Hematopoietic multipotent progenitor cell (in vitro differentiated cells): ENCODE measurements around the gene TMEM131L. TPM values are rescaled to one million over a fixed set of nuclear protein-coding genes. Genes with fewer than 3 reads are reported as not detected.
"Not testable (repeated sequence)": the region's sequence is repeated elsewhere in the genome, so short reads cannot be mapped to it uniquely, and the experiment has no call there.

Experiments used
- DNase-seq, 3 donors: peaks; one replicate each; pipeline ENCODE4 v3.0.0-alpha.2; 2011 to 2015; ENCODE audit warnings: low read depth in 2 of 3, low spot score in 2 of 3
- total RNA-seq: library from RNA; depleted of rRNA; stranded (reverse); fragments of >200 nt; gene quantifications from one replicate; pipeline ENCODE4 v1.2.3, GENCODE V29; 2012

TMEM131L gene
- total RNA-seq, 1 donor: 19.7 TPM

DNA sequence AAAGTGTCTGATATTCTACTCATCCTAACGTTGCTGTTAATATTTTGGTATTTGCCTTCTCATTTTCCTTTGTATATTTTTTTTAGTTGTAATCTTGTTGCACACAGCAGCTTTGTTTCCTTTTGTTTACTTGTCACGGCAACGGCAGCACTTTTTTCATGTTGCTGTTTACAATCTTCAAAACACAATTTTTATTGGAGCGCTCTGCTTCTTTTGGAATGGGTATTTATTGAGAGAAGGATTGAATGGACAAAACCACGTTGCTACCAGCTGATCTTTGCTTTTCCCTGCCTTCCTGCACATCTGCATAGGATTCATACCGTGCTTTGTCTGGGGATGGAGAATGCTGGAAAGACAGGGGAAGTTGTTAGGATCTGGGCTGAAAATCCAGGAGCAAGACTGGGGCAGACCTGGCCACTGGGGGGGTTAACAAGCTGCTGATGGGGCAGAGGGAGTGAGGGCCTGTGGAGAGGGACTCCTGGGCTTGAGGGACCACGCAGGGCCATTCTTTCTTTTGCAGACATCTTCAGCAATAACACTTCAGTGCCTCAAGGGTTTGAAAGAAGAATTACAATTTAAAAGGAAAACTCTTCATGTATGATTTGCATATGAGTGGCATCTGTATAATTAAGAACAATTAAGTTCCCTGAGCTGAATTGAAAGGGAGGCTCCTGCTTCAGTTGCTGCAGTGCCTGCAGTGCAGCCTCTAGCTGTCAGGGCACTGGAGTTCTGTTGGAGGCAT is 69.8 kb downstream of the TMEM131L start:
- peak in 2 of 3 donors; percentile 17 to 43 for DNase-seq

DNA sequence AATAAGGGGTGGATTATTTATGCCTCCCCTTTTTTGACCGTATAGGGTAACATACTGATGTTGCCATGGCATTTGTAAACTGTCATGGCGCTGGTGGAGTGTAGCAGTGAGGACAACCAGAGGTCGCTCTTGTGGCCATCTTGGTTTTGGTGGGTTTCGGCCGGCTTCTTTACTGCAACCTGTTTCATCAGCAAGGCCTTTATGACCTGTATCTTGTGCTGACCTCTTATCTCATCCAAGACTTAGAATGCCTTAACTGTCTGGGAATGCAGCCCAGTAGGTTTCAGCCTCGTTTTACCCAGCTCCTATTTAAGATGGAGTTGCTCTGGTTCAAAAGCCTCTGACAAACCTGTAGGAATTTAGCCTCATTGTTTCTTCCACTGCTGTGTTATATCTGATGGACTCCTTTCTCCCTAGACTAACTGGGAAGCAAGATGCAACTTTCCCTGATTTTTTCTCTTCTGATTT is 71.4 kb downstream of the TMEM131L start:
- DNase-seq: no peak

DNA sequence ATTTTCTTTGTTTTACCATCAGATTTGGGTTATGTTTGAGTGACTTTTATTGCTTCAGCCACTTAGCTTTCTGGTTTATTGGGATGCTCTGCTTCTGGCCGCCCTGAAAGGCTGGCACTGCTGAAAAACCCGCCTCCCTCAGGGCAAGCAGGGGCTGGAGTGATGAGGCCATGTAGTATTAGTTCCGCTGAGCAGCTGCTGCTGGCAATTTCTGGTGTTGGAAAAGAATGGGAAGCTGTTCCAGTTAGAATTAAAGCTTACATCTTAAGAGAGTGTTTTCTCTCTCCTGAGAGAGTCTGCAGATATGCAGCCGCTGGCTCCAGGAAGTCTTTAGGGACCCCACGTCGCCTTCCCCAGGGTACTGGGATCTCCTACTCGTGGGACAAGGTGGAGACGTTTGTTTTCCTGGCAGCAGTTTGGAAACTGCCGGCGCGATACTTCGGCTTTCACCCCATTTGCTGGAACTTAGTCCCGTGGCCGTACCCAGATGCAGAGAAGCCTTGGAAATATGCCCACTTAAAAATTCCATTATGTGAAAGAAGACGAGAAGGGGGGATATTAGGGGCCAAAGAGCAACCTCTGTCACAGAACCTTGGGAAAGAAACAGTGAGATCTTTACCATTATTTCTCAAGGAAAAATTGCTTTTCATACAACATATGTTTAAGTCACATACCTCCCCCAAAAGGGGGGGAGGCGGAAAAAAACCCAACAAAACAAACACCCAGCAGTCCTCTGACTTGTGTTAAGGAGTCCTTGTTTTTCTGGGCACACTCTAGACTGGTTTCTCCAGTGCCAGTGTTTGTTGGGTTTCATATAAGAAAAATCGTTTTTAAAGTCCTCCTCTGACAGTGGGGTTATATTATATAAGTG is 72.6 kb downstream of the TMEM131L start:
- no peak for DNase-seq

DNA sequence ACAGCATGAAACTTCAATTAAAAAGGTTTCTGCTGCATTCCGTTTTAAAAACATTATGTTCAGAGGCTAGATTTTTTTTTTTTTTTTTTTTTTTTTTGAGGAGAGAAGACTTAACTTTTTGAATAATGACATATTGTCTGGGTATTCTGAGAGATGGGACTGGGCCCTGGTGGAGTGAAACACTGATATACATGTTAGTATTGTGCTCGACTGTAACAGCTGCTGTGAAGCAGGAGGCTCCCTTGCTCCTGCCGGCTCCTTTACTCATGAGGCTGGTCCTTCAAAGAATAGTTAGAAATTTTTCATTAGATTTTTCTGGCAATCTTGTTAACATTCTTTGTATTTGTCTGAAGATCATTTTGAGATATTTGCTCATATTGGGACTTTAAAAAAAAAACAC is 73.3 kb downstream of the TMEM131L start:
- DNase-seq: no peak

DNA sequence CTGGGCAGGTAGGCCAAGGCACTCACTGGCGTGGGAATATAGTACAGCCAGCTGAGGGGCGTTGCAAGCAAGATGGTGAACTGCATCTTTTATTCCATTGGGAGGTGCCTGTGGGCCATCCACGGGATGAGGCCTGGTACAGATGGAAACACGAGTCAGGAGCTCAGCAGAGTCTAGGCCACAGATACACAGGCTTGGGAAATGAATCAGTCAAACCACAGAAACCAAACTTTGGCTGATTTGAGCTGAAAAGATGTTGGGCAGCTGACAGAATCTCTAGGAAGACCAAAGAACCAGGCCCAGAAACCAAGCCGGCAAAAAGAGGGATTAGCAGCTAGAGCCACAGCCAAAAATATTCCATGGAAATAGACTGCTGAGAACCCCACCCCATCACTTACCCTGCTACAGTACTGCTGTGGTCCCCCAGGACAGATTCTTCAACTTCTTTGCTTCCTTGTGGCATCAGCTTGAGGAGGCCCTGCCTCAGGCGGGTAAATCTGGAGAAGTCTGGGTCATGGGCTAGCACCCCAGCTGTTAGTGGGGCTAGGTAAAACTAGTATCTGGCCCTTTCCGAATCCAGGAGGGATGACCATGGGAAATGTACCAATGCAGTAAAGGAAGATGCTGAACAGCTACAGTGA is 75.4 kb downstream of the TMEM131L start:
- no peak for DNase-seq

DNA sequence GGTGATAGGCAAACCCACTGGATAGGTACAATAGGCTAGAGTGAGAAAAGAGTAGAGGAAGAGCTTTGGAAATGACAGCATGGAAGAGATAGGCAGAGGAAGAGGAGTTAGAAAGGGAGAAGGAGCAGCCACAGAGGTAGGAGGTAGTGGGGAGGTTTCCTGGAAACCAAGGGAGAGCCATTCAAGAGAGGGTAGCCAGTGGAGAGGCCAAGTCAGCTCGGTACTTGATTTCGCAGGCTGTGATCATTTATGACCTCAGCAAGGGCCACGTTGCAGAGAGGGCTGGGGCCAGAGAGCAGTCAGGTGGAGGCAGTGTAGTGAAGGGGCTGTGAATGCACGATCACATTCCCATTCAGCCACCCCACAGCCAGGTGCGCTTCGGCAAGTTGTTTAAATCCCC is 76.0 kb downstream of the TMEM131L start:
- no peak for DNase-seq

DNA sequence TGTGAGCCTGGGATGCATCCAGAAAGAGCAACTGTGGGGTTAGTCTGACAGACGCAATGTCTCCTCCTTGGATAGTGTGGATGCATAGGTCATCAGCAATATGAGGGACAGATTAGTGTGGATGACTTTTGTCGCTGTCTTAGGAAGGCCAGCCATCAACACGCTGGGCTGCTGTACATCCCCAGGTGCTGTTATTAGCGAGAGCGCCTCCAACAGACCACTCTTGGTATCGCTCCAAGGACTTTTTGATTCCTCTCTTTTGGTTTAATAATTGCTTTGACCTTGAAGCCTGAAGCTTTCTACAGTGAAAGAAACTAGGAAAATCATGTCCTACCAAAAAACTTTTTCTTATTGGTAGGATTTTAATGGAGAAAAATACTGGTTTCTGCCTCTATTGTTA is 76.7 kb downstream of the TMEM131L start:
- DNase-seq: no peak

DNA sequence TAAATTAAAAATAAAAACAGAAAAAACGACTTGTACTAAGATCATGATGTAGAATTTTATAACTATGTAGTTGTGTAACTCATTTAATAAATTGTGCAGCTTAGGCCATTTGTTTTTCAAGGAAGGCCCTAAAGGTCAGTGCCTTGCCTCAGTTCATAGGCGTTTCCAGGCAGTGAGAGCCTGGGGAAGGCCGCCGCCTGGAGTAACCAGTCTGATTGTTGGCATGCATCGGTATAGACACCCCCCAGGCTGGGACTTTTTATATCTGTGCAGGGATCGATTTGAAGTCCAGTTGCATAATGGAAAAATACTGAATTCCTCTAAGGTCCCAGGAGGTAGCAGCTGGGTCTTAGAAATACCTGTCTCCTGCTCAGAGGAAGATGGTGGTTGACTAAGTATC is 77.2 kb downstream of the TMEM131L start:
- no peak for DNase-seq

DNA sequence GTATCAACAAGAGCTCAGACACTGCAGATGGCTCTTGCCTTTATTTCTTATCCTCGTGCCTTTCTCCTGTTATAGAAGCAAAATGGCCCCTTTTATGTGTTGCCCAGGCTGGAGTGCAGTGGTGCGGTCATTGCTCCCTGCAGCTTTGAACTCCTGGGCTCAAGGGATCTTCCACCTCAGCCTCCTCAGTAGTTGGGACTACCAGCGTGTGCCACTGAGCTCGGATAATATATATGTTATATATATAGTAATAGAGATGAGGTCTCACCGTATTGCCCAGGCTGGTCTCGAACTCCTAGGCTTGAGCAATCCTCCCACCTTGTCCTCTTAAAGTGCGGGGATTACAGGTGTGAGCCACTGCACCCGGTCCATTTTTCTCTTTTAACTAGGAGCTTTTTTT is 79.7 kb downstream of the TMEM131L start:
- no peak for DNase-seq

DNA sequence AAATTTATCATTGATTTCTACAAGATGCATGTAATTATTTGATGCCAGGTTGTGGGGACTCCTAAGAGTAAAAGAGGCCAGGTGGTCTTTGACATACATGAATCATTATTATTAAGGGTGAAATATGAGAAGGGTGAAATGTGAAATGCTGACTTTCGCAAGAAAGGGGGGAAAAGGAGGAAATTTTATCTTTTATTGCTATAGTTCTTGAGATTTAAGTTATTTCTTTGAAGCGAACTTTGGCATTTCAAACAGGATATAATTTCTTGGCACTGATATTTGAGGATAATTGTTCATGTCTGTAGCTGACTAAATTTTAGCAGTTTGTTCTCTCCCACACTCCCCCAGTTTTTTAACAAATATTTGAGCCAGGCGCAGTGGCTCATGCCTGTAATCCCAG is 80.1 kb downstream of the TMEM131L start:
- DNase-seq: no peak

DNA sequence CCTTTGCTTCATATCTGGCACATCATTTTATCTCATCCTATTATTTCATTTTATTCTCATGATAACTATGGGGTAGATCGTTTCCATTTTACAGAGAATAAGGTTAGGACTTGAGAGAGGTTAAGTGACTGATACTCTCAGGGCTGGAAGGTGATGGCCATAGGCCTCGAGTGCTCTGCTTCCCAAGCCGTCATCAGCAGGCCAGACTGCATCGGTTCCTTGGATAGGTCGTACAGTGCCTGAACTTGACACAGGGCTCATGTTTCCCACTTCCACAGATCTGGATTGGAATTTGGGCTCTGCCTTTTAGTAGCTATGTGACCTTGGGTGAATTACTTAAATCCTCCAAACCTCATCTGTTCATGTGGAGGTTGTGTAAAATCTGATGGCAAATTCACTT is 81.4 kb downstream of the TMEM131L start:
- no peak for DNase-seq

DNA sequence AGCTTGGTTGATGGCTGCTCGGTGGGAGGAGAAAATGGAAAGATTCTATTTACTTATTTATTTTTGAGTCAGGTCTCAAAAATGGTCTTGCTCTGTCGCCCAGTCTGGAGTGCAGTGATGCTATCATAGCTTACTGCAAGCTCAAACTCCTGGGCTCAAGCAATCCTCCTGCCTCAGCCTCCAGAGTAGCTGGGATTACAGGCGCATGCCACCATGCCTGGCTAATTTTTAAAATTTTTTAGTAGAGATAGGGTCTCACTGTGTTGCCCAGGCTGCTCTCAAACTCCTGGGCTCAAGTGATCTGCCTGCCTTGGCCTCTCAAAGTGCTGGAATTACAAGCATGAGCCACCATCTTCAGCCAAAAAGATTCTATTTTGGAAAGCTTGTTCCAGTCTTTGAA is 82.7 kb downstream of the TMEM131L start:
- not testable (repeated sequence) for DNase-seq

DNA sequence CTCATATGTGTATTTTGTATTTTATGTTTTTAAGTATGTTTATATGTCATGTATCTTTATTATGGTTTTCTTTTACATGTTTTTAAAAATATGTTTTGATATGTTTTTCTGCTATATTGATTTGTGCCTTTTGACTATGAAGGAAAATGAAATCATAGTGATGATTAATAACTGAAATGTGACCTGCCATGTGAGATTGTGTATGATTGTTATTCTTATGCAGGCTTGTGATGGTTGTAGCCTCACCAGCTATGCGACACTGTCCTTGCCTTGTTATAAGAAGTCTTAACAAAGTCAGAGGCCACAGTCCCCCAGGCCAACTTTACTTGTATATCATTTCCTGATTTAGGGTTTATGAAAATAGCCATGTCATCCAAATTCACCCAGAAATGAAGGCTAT is 83.2 kb downstream of the TMEM131L start:
- no peak for DNase-seq

DNA sequence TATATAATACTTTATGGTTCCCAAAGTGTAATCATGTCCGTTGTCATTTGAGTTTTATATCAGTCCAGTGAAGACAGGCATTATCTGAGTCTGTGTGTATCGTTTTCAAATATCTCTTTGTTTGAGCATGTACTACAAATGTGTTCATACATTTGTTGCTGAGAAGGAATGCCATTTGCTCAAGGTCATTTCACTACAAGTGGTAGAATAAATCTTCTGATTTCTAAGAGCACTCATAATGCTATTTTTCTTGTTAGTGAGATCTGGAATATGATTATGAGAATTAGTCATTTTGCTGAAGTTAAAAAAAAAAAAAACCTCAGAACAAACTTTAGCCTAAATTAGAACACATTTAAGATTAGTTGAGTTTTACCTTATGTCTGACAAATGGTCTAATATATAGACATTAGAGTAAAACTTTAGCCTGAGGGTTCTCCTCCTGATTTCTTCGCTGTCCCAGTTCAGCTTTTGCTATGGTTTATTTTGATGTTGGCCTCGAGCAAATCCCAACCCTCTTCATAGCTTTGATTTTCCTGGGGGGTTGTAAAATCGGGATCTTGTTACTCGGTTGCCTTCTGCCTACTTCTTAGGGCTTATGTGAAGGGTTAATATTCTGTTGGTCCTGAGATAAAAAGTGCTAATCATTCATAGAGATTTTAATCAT is 87.1 kb downstream of the TMEM131L start:
- DNase-seq: no peak

DNA sequence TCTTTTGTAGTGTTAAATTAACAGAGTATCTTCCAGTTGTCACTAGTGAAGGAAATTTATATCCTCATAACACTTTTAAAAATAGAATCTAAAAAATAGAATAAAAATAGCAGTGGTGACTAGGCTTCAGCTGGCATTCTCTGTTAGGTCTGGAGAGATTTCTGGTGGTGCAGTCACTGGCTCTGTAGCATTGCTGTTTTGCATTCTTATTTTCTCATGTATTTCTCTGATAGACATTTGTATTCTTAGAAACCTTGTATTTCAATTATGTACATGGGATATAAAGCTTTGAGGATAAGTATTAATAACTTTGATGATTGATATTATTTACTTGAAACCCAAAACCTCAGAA is 87.6 kb downstream of the TMEM131L start:
- no peak for DNase-seq

DNA sequence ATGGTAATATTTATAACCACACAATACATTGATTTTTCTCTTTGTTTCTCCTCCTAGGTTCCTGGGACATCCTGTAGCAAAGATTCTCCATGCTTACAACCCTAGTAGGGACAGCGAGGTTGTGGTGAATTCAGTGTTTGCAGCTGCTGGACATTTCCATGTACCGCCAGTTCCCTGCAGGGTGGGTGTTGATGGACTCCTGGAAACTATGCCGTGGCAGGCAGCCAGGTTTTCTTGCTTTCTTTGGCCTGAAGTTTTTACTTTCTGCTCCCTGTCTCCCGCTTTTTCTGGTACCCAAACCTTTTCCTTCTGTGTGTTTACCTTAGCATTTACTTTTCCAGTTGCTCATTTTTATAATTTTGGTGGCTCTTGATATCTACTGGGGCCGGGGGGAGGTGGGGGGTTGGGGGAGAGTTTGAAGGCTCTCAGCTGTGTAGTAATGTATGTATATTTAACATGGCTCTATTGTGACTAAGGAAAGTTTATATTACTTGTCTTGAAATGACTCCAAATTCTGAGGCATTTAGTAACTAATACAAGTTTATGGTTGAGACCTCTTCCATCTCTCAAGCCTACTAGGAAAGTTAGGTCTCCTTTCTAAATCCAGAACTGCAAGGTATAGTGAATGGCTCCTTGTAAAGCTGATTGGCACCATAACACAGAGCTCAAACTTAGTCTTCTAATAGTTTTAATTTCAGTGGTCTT is 89.7 kb downstream of the TMEM131L start:
- no peak for DNase-seq

DNA sequence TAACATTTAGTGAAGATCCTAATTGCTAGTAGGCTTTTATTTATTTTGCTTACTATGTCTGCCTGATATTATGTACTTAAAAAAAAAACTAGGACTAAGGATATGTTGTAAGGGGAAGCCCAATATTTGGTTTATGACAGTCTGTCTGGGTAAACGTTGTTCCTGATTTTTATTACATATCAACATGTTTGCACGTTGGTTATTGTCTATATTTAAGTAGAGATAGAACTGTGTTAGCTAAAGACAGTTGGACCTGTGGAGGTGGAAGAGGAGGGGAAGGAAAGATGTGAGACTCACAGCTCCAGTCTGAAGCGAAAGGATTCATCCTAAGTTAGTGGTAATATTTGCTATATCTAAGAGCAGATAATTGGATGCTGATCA is 90.3 kb downstream of the TMEM131L start:
- no peak for DNase-seq

DNA sequence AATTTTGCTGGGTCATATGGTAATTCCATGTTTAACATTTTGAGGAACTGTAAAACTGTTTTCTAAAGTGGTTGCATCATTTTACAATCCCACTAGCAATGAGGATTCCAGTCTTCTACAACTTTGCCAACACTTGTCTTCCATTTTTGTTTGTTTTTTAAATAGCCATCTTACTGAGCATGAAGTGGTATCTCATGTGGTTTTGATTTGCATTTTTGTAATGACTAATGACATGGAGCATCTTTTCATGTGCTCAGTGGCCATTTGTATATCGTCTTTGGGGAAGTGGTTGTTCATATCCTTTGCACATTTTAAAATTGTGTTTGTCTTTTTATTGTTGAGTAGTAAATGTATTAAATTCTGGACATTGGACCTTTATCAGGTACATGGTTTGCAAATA is 94.7 kb downstream of the TMEM131L start:
- DNase-seq: no peak

DNA sequence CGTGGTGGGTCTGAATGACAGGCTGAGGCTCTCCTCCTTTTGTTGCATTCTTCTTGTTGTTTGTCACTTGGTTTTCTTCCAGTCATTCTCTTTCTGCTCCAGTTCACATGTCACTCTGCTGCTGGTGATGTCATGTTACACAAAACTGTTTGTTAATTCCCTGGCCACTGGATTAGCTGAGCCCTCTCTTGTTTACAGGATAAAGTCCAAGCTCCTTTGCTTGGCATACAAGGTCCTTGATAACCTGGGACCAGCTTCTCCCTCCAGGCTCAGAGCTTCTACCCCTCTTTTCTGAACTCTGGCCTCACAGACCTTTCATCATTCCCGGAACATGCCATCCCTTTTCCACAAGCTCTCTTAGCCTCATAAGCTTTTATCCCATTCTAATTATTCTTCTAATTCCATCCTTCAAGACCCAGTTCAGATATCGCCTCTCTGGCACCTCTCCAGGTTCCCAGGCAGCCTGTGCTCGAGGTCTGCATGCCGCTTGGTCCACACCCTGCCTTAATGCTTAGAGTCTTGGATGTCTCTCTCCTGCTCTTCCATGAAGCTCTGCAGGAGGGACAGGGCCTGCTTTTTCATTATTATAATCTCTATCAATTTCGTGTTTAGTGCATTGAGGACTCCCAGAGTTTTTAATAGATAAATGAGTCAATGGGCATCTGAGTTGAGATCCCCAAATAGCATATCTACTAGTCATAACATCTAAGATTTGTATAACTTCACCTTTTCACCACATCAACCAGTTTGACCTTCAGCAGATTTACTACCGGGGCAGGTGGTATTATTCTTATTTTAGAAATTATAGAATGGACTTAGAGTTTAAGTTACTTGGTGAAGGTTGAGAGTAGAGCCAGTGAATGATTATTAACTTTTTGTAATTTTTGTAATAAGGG is 98.7 kb downstream of the TMEM131L start:
- no peak for DNase-seq
